Neural crest cell (in vitro differentiated cells): ENCODE data around the gene ALK. TPM values are rescaled to one million over a fixed set of nuclear protein-coding genes. Genes with fewer than 3 reads are reported as not detected.

Source experiments
- DNase-seq: peaks from one replicate; pipeline ENCODE4 v3.0.0; 2021; ENCODE audit warnings: low read depth, mixed read lengths, low spot score
- H3K27ac Mint-ChIP-seq: one replicate; pipeline ENCODE4 v1.8.0; 2021; ENCODE audit warnings: mild to moderate bottlenecking, mixed read lengths; ENCODE audit not compliant: unreplicated experiment
- H3K27me3 Mint-ChIP-seq: 2 replicates; pipeline ENCODE4 v1.8.0; 2021; ENCODE audit warnings: low read depth, mild to moderate bottlenecking, mixed read lengths
- H3K36me3 Mint-ChIP-seq: 2 replicates; pipeline ENCODE4 v1.8.0; 2021; ENCODE audit warnings: low read depth, mild to moderate bottlenecking, mixed read lengths
- H3K4me1 Mint-ChIP-seq: 2 replicates; pipeline ENCODE4 v1.8.0; 2021; ENCODE audit warnings: mixed read lengths
- H3K4me3 Mint-ChIP-seq: one replicate; pipeline ENCODE4 v1.8.0; 2021; ENCODE audit warnings: mild to moderate bottlenecking, mixed read lengths
- H3K9me3 Mint-ChIP-seq: 2 replicates; pipeline ENCODE4 v1.8.0; 2021; ENCODE audit warnings: mixed read lengths
- total RNA-seq: library from RNA; stranded (reverse); gene quantifications from 2 replicates; pipeline ENCODE4 v1.2.1, GENCODE V29; 2021
- TF ChIP-seq, protein P1 (sequence below): fragments of 200-600 bp; sonication (generic); conservative IDR thresholded peaks from 2 replicates; pipeline ENCODE4 v1.5.0; 2021; ENCODE audit warnings: antibody characterized with exemption, mild to moderate bottlenecking

ALK gene
- total RNA-seq, 1 donor from 2014 or later: 2.0 TPM

DNA sequence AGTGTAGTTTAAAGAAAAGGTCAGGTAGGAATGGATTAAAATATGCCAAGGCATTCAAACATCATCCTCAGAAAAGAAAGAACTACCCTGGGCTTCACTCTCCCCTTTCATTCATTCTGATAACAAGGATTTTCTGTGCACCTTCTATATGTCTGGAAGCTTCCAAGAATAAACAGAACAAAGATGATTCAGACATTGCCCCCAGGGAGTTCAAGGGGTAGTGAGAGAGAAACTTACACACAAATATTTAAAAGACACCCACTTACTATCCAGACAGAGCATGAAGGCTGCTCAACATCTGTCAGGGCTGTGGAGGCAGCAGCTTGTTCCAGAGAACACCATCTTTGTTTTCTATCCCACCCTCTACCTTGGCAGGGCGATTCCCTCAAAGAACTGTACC is 140.5 kb downstream of the ALK start:
- DNase-seq: no peak
- H3K36me3 Mint-ChIP-seq: no peaks in the 10 kb centered on the region
- peaks cover 14% of the 10 kb centered on the region for H3K4me1 Mint-ChIP-seq
- no peaks in the 10 kb centered on the region for H3K9me3 Mint-ChIP-seq
- no peak overlapping the region for H3K27ac Mint-ChIP-seq
- TF ChIP-seq, protein P1, sequence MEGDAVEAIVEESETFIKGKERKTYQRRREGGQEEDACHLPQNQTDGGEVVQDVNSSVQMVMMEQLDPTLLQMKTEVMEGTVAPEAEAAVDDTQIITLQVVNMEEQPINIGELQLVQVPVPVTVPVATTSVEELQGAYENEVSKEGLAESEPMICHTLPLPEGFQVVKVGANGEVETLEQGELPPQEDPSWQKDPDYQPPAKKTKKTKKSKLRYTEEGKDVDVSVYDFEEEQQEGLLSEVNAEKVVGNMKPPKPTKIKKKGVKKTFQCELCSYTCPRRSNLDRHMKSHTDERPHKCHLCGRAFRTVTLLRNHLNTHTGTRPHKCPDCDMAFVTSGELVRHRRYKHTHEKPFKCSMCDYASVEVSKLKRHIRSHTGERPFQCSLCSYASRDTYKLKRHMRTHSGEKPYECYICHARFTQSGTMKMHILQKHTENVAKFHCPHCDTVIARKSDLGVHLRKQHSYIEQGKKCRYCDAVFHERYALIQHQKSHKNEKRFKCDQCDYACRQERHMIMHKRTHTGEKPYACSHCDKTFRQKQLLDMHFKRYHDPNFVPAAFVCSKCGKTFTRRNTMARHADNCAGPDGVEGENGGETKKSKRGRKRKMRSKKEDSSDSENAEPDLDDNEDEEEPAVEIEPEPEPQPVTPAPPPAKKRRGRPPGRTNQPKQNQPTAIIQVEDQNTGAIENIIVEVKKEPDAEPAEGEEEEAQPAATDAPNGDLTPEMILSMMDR: no peak
- H3K27me3 Mint-ChIP-seq: no peaks in the 10 kb centered on the region
- H3K4me3 Mint-ChIP-seq: no peak overlapping the region

DNA sequence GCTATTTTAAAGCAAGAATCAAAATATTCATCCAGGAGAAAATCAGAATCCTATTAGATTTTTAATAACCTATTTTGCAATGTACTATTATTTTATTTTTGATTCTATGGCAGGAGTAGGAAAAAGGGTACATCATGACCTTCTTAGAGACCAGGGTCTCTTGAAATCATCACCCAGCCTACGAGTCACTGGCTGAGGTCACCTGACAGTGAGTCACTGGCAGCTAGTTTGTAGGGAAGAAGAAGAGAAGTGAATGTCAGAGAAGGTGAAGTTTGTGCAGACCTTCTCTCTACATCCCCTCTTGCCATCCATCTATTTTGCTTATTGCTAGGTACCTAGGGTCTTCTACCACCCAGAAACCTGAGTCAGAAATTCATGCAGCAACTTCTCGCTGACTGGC is 144.2 kb downstream of the ALK start:
- TF ChIP-seq, protein P1: no peak
- DNase-seq: no peak
- H3K27ac Mint-ChIP-seq: no peak overlapping the region
- H3K4me3 Mint-ChIP-seq: no peak overlapping the region
- no peaks in the 10 kb centered on the region for H3K36me3 Mint-ChIP-seq
- peaks cover 14% of the 10 kb centered on the region for H3K4me1 Mint-ChIP-seq
- H3K27me3 Mint-ChIP-seq: no peaks in the 10 kb centered on the region
- H3K9me3 Mint-ChIP-seq: no peaks in the 10 kb centered on the region

DNA sequence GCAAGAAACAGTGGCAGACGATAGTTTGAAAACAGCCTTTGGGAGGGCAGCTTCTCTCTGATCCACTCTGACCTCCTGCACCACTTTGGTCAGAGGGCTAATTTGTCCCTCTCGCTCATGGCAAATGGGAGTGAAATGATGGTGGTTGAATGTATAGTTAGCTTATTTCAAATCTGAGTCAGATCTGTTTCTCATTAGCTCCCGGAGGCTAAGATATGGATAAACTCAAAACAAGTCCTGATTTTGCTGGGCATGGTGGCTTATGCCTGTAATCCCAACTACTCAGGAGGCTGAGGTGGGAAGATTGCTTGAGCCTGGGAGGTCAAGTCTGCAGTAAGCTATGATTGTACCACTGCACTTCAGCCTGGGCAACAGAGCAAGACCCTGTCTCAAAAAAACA is 145.0 kb downstream of the ALK start:
- Mint-ChIP-seq H3K27me3 (no peaks in the 10 kb centered on the region), H3K4me1 (peaks cover 14% of the 10 kb centered on the region), H3K36me3 (no peaks in the 10 kb centered on the region), H3K9me3 (no peaks in the 10 kb centered on the region), H3K4me3 (no peak overlapping the region), H3K27ac (no peak overlapping the region)
- no peak for DNase-seq
- TF ChIP-seq, protein P1: no peak

DNA sequence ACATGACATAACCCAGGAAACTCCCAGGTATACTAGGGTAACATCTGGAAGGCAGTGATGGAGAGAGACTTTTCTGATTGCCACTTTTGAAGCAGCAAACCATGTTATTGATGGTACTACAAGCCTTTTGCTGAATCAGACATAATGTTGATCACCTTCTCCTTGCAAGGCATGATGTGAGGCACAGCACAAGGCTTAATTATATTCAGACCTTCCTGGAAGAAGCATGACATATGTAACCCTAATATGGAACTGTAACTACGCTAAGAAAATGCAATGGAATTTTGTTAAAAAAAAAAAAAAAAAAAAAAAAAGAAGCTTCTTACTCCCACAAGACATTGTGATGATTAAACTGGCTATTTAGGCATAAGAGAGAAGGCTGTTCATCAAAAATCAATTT is 145.4 kb downstream of the ALK start:
- Mint-ChIP-seq H3K9me3 (no peaks in the 10 kb centered on the region), H3K4me1 (peaks cover 14% of the 10 kb centered on the region), H3K27ac (no peak overlapping the region), H3K4me3 (no peak overlapping the region), H3K36me3 (no peaks in the 10 kb centered on the region), H3K27me3 (no peaks in the 10 kb centered on the region)
- DNase-seq: no peak
- TF ChIP-seq, protein P1: no peak

DNA sequence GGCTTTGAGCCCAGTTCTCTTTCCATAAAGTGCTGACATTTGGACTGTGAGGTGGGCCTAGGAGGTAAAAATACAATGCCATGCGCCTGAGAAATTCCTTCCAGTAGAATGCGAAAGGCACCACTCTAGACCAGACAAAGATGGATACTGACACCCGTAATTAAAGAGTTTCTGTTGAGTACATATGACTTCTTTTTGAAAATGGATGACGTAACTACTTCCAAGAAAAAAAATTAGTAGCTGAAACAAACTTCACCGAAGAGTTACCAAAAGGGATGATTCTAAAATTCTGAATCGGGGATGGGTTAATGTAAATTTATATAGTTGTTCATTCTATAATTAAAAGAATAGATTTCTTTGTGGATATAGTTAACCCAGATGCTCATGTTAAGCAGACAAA is 146.8 kb downstream of the ALK start:
- Mint-ChIP-seq H3K36me3 (no peaks in the 10 kb centered on the region), H3K9me3 (no peaks in the 10 kb centered on the region), H3K4me1 (peaks cover 9% of the 10 kb centered on the region), H3K27ac (no peak overlapping the region), H3K4me3 (no peak overlapping the region), H3K27me3 (no peaks in the 10 kb centered on the region)
- TF ChIP-seq, protein P1: no peak
- no peak for DNase-seq

DNA sequence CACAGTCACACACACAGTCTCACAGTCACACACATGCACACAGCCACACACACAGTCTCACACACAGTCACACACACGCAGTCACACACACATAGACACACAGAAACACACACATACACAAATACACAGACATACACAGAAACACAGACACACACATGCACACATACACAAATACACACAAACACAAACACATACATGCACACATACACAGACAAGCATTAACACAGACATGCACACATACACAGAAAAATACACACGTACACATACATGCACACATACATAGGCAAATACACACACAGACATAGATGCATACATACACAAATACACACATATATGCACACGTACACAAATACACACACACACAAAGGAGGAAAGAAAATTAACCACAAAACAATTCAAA is 150.5 kb downstream of the ALK start:
- Mint-ChIP-seq H3K4me1 (peaks cover 9% of the 10 kb centered on the region), H3K27me3 (no peaks in the 10 kb centered on the region), H3K27ac (no peak overlapping the region), H3K36me3 (no peaks in the 10 kb centered on the region), H3K9me3 (no peaks in the 10 kb centered on the region), H3K4me3 (no peak overlapping the region)
- no peak for DNase-seq
- TF ChIP-seq, protein P1: no peak
